CD8-positive, alpha-beta memory T cell (primary cell): Measurements from ENCODE around the gene MAP2K3. TPM values are rescaled to one million over a fixed set of nuclear protein-coding genes. Genes with fewer than 3 reads are reported as not detected.
A peak's percentile ranks its signal among the peaks of the same experiment; 100 is the strongest.

Source experiments
- CTCF ChIA-PET: fragments of 350-600 bp; sonication (Branson Sonifier 250); formaldehyde crosslinking; loops from one replicate; lab custom pipeline; 2021; ENCODE audit warnings: antibody characterized with exemption; lab: Charles Lee
- POLR2A ChIA-PET: fragments of 350-600 bp; sonication (Branson Sonifier 250); formaldehyde crosslinking; loops from one replicate; lab custom pipeline; 2021; ENCODE audit warnings: antibody characterized with exemption; lab: Charles Lee
- DNase-seq, 5 donors: peaks; one replicate each; pipeline versions ENCODE4 v3.0.0 to v3.0.0-alpha.2; 2020 to 2022; ENCODE audit warnings: mixed read lengths in 1 of 5
- H3K27ac ChIP-seq: one replicate; pipeline ENCODE4 v1.7.0; 2013; ENCODE audit warnings: low read depth, mild to moderate bottlenecking, low read length, moderate library complexity
- H3K27me3 ChIP-seq: 2 replicates; pipeline ENCODE4 v1.7.0; 2013; ENCODE audit warnings: low read length, mild to moderate bottlenecking; ENCODE audit not compliant: insufficient read depth, poor library complexity, severe bottlenecking
- H3K36me3 ChIP-seq: 2 replicates; pipeline ENCODE4 v1.7.0; 2013; ENCODE audit warnings: mild to moderate bottlenecking, low read length, moderate library complexity; ENCODE audit not compliant: insufficient read depth
- H3K4me1 ChIP-seq: 2 replicates; pipeline ENCODE4 v1.7.0; 2013; ENCODE audit warnings: mild to moderate bottlenecking, low read length, moderate library complexity; ENCODE audit not compliant: insufficient read depth
- H3K4me3 ChIP-seq: 2 replicates; pipeline ENCODE4 v1.7.0; 2013; ENCODE audit warnings: mild to moderate bottlenecking, low read length
- H3K9me3 ChIP-seq: 2 replicates; pipeline ENCODE4 v1.7.0; 2013; ENCODE audit warnings: mild to moderate bottlenecking, low read length
- H3K27ac Mint-ChIP-seq, 8 donors: one replicate each; pipeline ENCODE4 v1.8.0; 2020 to 2021; ENCODE audit warnings: mixed read lengths in 8 of 8, mild to moderate bottlenecking in 6 of 8, inconsistent platforms in 3 of 8, moderate library complexity in 3 of 8
- H3K27me3 Mint-ChIP-seq, 2 donors: one replicate each; pipeline ENCODE4 v1.8.0; 2020 to 2021; ENCODE audit warnings: mixed read lengths in 2 of 2, mild to moderate bottlenecking in 1 of 2, moderate library complexity in 1 of 2
- H3K36me3 Mint-ChIP-seq, 3 donors: one replicate each; pipeline ENCODE4 v1.8.0; 2020 to 2021; ENCODE audit warnings: mixed read lengths in 3 of 3, inconsistent platforms in 1 of 3, mild to moderate bottlenecking in 1 of 3
- H3K4me1 Mint-ChIP-seq, 3 donors: one replicate each; pipeline ENCODE4 v1.8.0; 2020 to 2021; ENCODE audit warnings: mixed read lengths in 3 of 3, inconsistent platforms in 1 of 3, mild to moderate bottlenecking in 1 of 3
- H3K4me3 Mint-ChIP-seq, 7 donors: one replicate each; pipeline ENCODE4 v1.8.0; 2020 to 2021; ENCODE audit warnings: mixed read lengths in 7 of 7, mild to moderate bottlenecking in 6 of 7, moderate library complexity in 4 of 7, inconsistent platforms in 2 of 7
- H3K9me3 Mint-ChIP-seq, 5 donors: one replicate each; pipeline ENCODE4 v1.8.0; 2020 to 2022; ENCODE audit warnings: mixed read lengths in 5 of 5, mild to moderate bottlenecking in 3 of 5, moderate library complexity in 2 of 5, inconsistent platforms in 1 of 5
- polyA plus RNA-seq: library from polyadenylated mRNA; unstranded; fragments of 300-500 nt; fragmentation: Illumina TruSeq; gene quantifications from one replicate; pipeline ENCODE4 v1.2.3, GENCODE V29; 2021
- total RNA-seq, 2 experiments: library from RNA; stranded (reverse); gene quantifications; one replicate each; pipeline ENCODE4 v1.2.3, GENCODE V29; 2021

Gene MAP2K3
- total and polyA plus RNA-seq, 3 experiments from 2014 or later = 99.8 to 150 (median 139) TPM

- peaks cover 0 to 3% (median 0%) of the 10 kb centered on the region in 3 donors for H3K36me3 Mint-ChIP-seq
- CTCF ChIA-PET = interaction anchor here (1.5 to 2.6 kb wide), 3 partner anchors 10 to 37 kb away, joined by 3 to 10 read pairs (median 4); no protein-coding TSS in a partner anchor
- H3K4me1 Mint-ChIP-seq = peaks cover 31 to 58% (median 42%) of the 10 kb centered on the region in 3 donors
- no peaks in the 10 kb centered on the region for H3K9me3 ChIP-seq
- peaks cover 23% of the 10 kb centered on the region for H3K4me1 ChIP-seq
- H3K9me3 Mint-ChIP-seq = peaks cover 0 to 2% (median 0%) of the 10 kb centered on the region in 5 donors
- peak overlapping the region in 7 of 8 donors; percentile 9 to 79 (median 33) for H3K27ac Mint-ChIP-seq
- no peaks in the 10 kb centered on the region for H3K27me3 ChIP-seq
- H3K27ac ChIP-seq = no peak overlapping the region
- POLR2A ChIA-PET = no interaction called here
- peak overlapping the region in 2 of 7 donors; percentile 18 to 54 for H3K4me3 Mint-ChIP-seq
- H3K27me3 Mint-ChIP-seq = no peaks in the 10 kb centered on the region
- no peak for DNase-seq
- H3K4me3 ChIP-seq = no peak overlapping the region
- no peaks in the 10 kb centered on the region for H3K36me3 ChIP-seq
These were observed 34.4 kb upstream of the MAP2K3 start for GRCh38 chr17:21249920-21250703.

- Mint-ChIP-seq H3K9me3 (peaks cover 0 to 2% (median 0%) of the 10 kb centered on the region in 5 donors), H3K4me3 (peak overlapping the region in 2 of 7 donors; percentile 18 to 54), H3K36me3 (peaks cover 0 to 3% (median 0%) of the 10 kb centered on the region in 3 donors), H3K4me1 (peaks cover 31 to 58% (median 42%) of the 10 kb centered on the region in 3 donors), H3K27ac (peak overlapping the region in 2 of 8 donors; percentile 11 to 59), H3K27me3 (no peaks in the 10 kb centered on the region)
- H3K4me1 ChIP-seq = peaks cover 20% of the 10 kb centered on the region
- no peaks in the 10 kb centered on the region for H3K9me3 ChIP-seq
- ChIA-PET CTCF (interaction anchor here (1.5 to 2.6 kb wide), 2 partner anchors 10 to 36 kb away, joined by 4 to 10 read pairs; no protein-coding TSS in a partner anchor), POLR2A (no interaction called here)
- no peak for DNase-seq
- H3K4me3 ChIP-seq = no peak overlapping the region
- no peaks in the 10 kb centered on the region for H3K36me3 ChIP-seq
- H3K27me3 ChIP-seq = no peaks in the 10 kb centered on the region
- no peak overlapping the region for H3K27ac ChIP-seq
These were observed 33.7 kb upstream of the MAP2K3 start for GRCh38 chr17:21250854-21251253.

- ChIA-PET POLR2A (interaction anchor here (3.2 kb wide), 1 partner anchor 25 kb away, joined by 18 read pairs; no protein-coding TSS in a partner anchor), CTCF (interaction anchor here (1.0 to 1.6 kb wide), 2 partner anchors 25 to 28 kb away, joined by 3 to 5 read pairs; no protein-coding TSS in a partner anchor)
- Mint-ChIP-seq H3K27ac (peak overlapping the region in 6 of 8 donors; percentile 11 to 88 (median 67)), H3K9me3 (peaks cover 0 to 2% (median 0%) of the 10 kb centered on the region in 5 donors), H3K4me3 (peak overlapping the region in 6 of 7 donors; percentile 60 to 89 (median 86)), H3K36me3 (peaks cover 0 to 3% (median 0%) of the 10 kb centered on the region in 3 donors), H3K27me3 (no peaks in the 10 kb centered on the region), H3K4me1 (peaks cover 31 to 58% (median 42%) of the 10 kb centered on the region in 3 donors)
- no peaks in the 10 kb centered on the region for H3K27me3 ChIP-seq
- H3K4me3 ChIP-seq = no peak overlapping the region
- no peaks in the 10 kb centered on the region for H3K36me3 ChIP-seq
- no peak for DNase-seq
- H3K27ac ChIP-seq = no peak overlapping the region
- peaks cover 20% of the 10 kb centered on the region for H3K4me1 ChIP-seq
- H3K9me3 ChIP-seq = no peaks in the 10 kb centered on the region
These were observed 33.0 kb upstream of the MAP2K3 start for GRCh38 chr17:21251337-21252010.

- Mint-ChIP-seq H3K27ac (peak overlapping the region in 7 of 8 donors; percentile 71 to 91 (median 81)), H3K4me1 (peaks cover 31 to 58% (median 42%) of the 10 kb centered on the region in 3 donors), H3K9me3 (peaks cover 0 to 2% (median 0%) of the 10 kb centered on the region in 5 donors), H3K36me3 (peaks cover 0 to 3% (median 0%) of the 10 kb centered on the region in 3 donors), H3K4me3 (peak overlapping the region; percentile 82 to 93 (median 87)), H3K27me3 (no peaks in the 10 kb centered on the region)
- peaks cover 20% of the 10 kb centered on the region for H3K4me1 ChIP-seq
- no peaks in the 10 kb centered on the region for H3K36me3 ChIP-seq
- H3K27me3 ChIP-seq = no peaks in the 10 kb centered on the region
- no peaks in the 10 kb centered on the region for H3K9me3 ChIP-seq
- H3K4me3 ChIP-seq = peak overlapping the region; percentile 30
- ChIA-PET CTCF (interaction anchor here (0.6 to 1.6 kb wide), 3 partner anchors 24 to 124 kb away, joined by 3 to 5 read pairs (median 3); no protein-coding TSS in a partner anchor), POLR2A (interaction anchor here (1.3 to 3.2 kb wide), 2 partner anchors 16 to 24 kb away, joined by 7 to 18 read pairs; no protein-coding TSS in a partner anchor)
- no peak overlapping the region for H3K27ac ChIP-seq
- no peak for DNase-seq
These were observed 32.2 kb upstream of the MAP2K3 start for GRCh38 chr17:21252289-21252795.

- H3K4me1 Mint-ChIP-seq = peaks cover 32 to 57% (median 46%) of the 10 kb centered on the region in 3 donors
- CTCF ChIA-PET = interaction anchor here (0.6 to 1.6 kb wide), 3 partner anchors 23 to 124 kb away, joined by 3 to 5 read pairs (median 3); no protein-coding TSS in a partner anchor
- Histone ChIP-seq H3K4me1 (peaks cover 20% of the 10 kb centered on the region), H3K9me3 (no peaks in the 10 kb centered on the region), H3K27ac (peak within 1 kb of the TSS; percentile 67), H3K27me3 (no peaks in the 10 kb centered on the region), H3K36me3 (no peaks in the 10 kb centered on the region), H3K4me3 (peak within 1 kb of the TSS; percentile 88)
- POLR2A ChIA-PET = interaction anchor here (0.6 to 3.2 kb wide), 4 partner anchors 15 to 210 kb away, joined by 3 to 18 read pairs (median 6); partner anchors contain the start of gene USP22
- H3K9me3 Mint-ChIP-seq = no peaks in the 10 kb centered on the region
- peaks cover 0 to 3% (median 0%) of the 10 kb centered on the region in 3 donors for H3K36me3 Mint-ChIP-seq
- no peaks in the 10 kb centered on the region for H3K27me3 Mint-ChIP-seq
- peak within 1 kb of the TSS; percentile 82 to 98 (median 92) for H3K27ac Mint-ChIP-seq
- H3K4me3 Mint-ChIP-seq = peak within 1 kb of the TSS; percentile 87 to 98 (median 90)
- DNase-seq = peak; percentile 73 to 87 (median 76)
These were observed 31.5 kb upstream of the MAP2K3 start, which contains the start of gene NATD1 for GRCh38 chr17:21252796-21253645. Gene NATD1 (minus strand): TSS chr17:21253410. CDS start chr17:21253264, 146 bp downstream.

- Histone ChIP-seq H3K4me1 (peaks cover 20% of the 10 kb centered on the region), H3K27me3 (no peaks in the 10 kb centered on the region), H3K27ac (peak overlapping the region; percentile 67), H3K36me3 (no peaks in the 10 kb centered on the region), H3K4me3 (peak overlapping the region; percentile 88), H3K9me3 (no peaks in the 10 kb centered on the region)
- Mint-ChIP-seq H3K27ac (peak overlapping the region; percentile 82 to 98 (median 92)), H3K4me3 (peak overlapping the region; percentile 87 to 98 (median 90)), H3K4me1 (peaks cover 35 to 55% (median 49%) of the 10 kb centered on the region in 3 donors), H3K27me3 (no peaks in the 10 kb centered on the region), H3K36me3 (peaks cover 0 to 3% (median 0%) of the 10 kb centered on the region in 3 donors), H3K9me3 (no peaks in the 10 kb centered on the region)
- ChIA-PET CTCF (no interaction called here), POLR2A (interaction anchor here (0.6 to 3.2 kb wide), 3 partner anchors 22 to 211 kb away, joined by 3 to 18 read pairs (median 5); partner anchors contain the start of gene USP22)
- no peak for DNase-seq
These were observed 30.7 kb upstream of the MAP2K3 start for GRCh38 chr17:21253646-21254441.
